WI38 (cell line): ENCODE measurements around the gene STX12.
"Not testable (repeated sequence)": the region's sequence is repeated elsewhere in the genome, so short reads cannot be mapped to it uniquely, and the experiment has no call there.

Source experiments
- H3K4me3 ChIP-seq: 2 replicates; pipeline ENCODE4 v1.5.1; 2011; ENCODE audit warnings: low read depth, mild to moderate bottlenecking, control low read depth, low read length
- CTCF ChIP-seq: IDR thresholded peaks from 2 replicates; pipeline ENCODE4 v1.5.1; 2012; ENCODE audit warnings: low read depth, mild to moderate bottlenecking, control low read depth, low read length

The STX12 gene

GRCh38 chr1:27864264-27864895 is 91.4 kb downstream of the STX12 start:
- no peak for TF ChIP-seq CTCF
- H3K4me3 ChIP-seq, result no peak overlapping the region

- no peak overlapping the region for H3K4me3 ChIP-seq
- TF ChIP-seq CTCF, result no peak
Measured at GRCh38 chr1:27865821-27866220, 92.8 kb downstream of the STX12 start.

- H3K4me3 ChIP-seq, result no peak overlapping the region
- no peak for TF ChIP-seq CTCF
Measured at GRCh38 chr1:27868556-27868931, 95.5 kb downstream of the STX12 start.

- no peak overlapping the region for H3K4me3 ChIP-seq
Measured at GRCh38 chr1:27868932-27869718, 96.1 kb downstream of the STX12 start.

GRCh38 chr1:27869719-27870085 is 96.7 kb downstream of the STX12 start:
- H3K4me3 ChIP-seq, result no peak overlapping the region
- TF ChIP-seq CTCF, result no peak

More at GRCh38 chr1:27868932-27869718, 96.1 kb downstream of the STX12 start:
- TF ChIP-seq CTCF, result no peak

GRCh38 chr1:27871076-27871475 is 98.1 kb downstream of the STX12 start:
- H3K4me3 ChIP-seq, result not testable (repeated sequence)

- no peak for TF ChIP-seq CTCF
- peak within 1 kb of the TSS; percentile 62 for H3K4me3 ChIP-seq
Measured at GRCh38 chr1:27872059-27872801, 99.2 kb downstream of the STX12 start, which contains the start of gene THEMIS2. TSS of gene THEMIS2 (plus strand) at chr1:27872544. CDS start at chr1:27872572, 28 bp downstream.
